Kidney glomerular epithelial cell (primary cell): ENCODE measurements around the gene CACNB2.
"Not testable (repeated sequence)": the region's sequence is repeated elsewhere in the genome, so short reads cannot be mapped to it uniquely, and the experiment has no call there.

ENCODE experiments used
- DNase-seq: peaks from one replicate; lab custom pipeline; 2025; lab: John Stamatoyannopoulos, UW

The CACNB2 gene

DNA sequence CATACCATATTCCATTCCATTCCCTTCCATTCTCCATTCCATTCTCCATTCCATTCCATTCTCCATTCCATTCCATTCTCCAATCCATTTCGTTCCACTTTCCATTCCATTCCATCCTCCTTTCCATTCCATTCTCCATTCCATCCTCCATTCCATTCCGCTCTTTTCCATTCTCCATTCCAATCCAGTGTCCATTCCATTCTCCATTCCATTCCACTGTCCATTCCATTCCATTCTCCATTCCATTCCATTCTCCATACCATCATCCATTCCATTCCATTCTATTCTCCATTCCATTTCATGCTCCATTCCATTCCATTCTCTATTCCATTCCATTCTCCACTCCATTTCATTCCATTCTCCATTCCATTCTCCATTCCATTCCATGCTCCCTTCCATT lies 430.2 kb downstream of the CACNB2 start:
- DNase-seq: not testable (repeated sequence)

DNA sequence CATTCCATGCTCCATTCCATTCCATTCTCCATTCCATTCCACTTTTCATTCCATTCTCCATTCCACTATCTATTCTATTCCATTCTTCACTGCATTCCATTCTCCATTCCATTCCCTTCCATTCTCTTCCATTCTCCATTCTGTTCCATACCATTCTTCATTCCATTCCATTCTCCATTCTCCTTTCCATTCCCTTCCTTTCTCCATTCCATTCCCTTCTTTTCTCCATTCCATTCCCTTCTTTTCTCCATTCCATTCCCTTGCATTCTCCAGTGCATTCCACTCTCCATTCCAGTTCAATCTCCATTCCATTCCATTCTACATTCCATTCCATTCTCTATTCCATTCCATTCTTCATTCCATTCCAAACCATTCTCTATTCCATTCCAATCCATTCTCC lies 430.9 kb downstream of the CACNB2 start:
- DNase-seq: no peak

DNA sequence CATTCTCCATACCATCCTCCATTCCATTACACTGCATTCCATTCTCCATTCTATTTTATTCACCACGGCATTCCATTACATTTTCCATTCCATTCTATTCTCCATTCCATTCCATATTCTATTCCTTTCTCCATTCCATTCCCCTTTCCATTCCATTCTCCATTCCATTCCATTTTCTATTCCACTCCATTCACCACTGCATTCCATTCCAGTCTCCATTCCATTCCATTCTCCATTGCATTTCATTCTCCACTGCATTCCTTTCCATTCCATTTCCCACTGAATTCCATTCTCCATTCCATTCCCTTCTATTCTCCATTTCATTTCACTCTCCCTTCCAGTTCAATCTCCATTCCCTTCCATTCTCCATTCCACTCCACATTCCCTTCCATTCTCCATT lies 431.6 kb downstream of the CACNB2 start:
- DNase-seq: no peak

DNA sequence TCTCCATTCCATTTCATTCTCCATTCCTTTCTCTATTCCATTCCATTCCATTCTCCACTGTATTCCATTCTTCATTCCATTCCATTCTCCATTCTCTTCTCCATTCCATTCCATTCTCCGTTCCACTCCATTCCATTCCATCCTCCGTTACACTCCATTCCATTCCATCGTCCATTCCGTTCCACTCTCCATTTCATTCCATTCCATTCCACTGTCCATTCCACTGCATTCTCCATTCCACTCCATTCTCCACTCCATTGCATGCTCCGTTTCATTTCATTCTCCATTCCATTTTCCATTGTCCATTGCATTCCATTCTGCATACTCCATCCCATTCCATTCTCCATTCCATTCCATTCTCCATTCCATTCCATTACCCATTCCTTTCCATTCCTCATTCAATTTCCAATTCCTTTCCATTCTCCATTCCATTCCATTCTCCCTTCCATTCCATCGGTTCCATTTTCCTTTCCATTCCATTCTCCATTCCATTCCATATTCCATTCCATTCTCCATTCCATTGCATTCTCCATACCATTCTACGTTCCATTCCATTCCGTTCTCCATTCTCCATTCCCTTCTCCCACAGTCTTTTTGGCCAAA lies 432.8 kb downstream of the CACNB2 start:
- no peak for DNase-seq

DNA sequence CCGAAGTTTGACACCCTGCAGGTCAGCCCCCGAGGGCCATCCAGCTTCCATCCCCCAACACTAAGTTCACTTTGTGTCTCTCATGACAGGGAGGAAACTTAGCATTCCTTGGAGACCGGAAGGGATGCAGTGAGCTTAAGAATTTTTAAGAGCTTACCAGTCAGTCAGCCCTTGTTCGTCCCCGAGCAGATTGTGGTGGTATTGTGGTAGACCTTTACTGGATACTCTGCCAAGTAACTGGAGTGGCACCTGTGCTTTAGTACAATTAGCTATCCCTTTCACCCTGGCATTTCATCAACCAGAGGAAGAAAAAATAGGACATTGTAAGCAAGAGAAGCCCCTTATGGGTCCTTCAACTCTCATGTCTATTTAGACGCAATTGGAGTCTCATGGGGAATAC lies 436.4 kb downstream of the CACNB2 start:
- no peak for DNase-seq

DNA sequence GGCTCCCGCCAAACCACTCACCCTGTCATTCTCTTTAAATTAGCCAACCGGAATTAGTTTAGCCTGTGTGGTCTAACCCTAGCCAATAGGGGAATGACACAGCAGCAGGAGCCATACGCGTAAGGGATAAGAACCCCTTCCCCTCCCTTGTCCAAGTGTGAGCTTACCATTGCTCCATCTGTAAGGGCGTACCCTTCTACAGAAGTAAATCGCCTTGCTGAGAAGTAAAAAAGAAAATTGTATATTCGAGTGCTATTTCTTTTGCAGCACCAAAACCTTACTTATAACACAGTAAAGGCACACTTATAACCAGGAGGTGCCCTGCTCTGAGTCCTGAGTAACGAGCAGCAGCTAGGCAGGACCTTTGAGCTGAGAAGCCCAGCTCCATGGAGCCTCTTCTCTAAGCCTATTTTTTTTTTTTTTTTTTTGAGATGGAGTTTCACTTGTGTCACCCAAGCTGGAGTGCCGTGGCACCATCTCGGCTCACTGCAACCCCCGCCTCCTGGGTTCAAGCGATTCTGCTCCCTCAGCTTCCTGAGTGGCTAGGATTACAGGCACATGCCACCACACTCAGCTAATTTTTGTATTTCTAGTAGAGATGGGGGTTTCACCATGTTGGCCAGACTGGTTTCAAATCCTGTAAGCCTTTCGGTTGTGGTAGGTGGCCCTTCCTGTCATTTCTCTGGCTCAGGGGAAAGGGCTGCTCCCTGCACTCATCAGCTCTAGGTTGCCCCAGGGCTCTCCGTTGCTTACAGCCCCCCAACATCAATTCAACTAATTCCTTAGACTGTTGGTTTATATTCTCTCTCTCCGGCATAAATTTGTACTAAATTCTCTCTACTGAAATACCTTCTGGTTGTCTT lies 437.8 kb downstream of the CACNB2 start:
- no peak for DNase-seq

DNA sequence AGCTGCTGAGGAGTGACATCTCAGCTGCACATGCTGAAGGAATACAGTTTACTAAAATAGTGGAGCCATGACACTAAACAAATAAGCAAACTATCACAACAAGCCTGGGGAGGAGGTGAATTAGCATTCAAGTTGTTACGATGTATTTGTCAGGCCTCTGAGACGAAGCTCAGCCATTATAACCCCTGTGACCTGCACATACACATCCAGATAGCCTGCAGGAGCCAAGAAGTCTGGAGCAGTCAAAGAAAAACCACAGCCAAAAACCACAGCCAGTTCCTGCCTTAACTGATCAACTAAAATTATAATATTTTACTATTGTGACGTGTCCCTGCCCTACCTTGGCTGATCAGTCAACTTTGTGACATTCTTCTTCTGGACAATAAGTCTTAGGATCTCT lies 442.6 kb downstream of the CACNB2 start:
- DNase-seq: no peak

DNA sequence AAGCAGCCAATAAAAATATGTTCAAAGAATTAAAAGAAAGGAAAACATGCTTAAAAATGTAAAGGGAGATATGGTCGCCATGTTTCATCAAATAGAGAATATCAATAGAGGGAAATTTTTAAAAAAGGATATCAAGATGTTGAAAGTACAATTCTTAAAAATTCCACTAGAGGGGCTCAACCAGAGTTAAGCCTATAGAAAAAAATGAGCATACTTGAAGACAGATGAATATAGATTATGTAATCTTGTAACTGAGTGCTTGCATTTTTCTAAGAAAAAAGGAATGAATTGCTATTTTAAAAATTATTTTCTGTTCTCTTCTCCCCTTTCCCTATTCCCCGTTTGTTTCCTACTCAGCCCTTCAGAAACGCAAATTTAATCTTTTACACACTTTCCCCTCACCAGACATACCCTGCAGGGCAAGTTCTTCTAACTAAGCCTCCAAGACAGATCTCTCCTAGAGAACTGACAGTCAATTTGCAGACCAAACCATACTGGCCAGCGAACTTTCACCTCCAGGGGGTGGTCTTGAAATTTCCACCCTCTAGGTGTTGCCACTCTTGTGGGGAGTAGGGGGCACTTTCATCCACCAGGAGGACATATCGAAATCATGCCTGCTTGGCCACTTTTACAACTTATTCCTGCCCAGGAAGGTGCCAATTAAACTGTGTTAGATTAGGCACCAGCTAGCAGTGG lies 443.5 kb downstream of the CACNB2 start:
- no peak for DNase-seq

DNA sequence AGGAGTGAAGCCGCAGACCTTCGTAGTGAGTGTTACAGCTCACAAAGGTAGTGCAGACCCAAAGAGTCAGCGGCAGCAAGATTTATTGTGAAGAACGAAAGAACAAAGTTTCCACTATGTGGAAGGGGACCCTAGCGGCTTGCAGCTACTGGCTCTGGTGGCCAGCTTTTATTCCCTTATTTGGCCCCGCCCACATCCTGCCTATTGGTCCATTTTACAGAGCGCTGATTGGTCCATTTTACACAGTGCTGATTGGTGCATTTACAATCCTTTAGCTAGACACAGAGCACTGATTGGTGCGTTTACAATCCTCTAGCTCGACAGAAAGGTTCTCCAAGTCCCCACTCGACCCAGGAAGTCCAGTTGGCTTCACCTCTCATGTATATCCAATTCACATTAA lies 446.4 kb downstream of the CACNB2 start:
- not testable (repeated sequence) for DNase-seq

DNA sequence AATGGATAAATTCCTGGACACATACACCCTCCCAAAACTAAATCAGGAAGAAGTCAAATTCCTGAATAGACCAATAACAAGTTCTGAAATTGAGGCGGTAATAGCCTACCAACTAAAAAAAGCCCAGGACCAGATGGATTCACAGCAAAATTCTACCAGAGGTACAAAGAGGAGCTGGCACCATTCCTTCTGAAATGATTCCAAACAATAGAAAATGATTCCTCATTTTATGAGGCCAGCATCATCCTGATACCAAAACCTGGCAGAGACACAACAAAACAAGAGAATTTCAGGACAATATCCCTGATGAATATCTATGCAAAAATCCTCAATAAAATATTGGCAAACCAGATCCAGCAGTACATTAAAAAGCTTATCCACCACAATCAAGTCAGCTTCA lies 450.9 kb downstream of the CACNB2 start:
- not testable (repeated sequence) for DNase-seq
